Aorta (tissue), 5 donors: ENCODE data around the gene IDH3A. TPM values are rescaled to one million over a fixed set of nuclear protein-coding genes. Genes with fewer than 3 reads are reported as not detected.

Experiments
- ATAC-seq: fragments of 200-7000 bp; cut with Tn5 transposase; one replicate; pipeline ENCODE4 v1.9.1; 2022; ENCODE audit warnings: moderate library complexity; ENCODE audit not compliant: low FRiP score
- DNase-seq, 2 donors: peaks; one replicate each; pipeline ENCODE4 v3.0.0-alpha.2; 2020
- H3K27ac ChIP-seq, 2 donors: one replicate each; pipeline ENCODE4 v1.5.1; 2013; ENCODE audit warnings: low read length in 2 of 2, mild to moderate bottlenecking in 2 of 2, moderate library complexity in 2 of 2, control low read depth in 1 of 2, inconsistent platforms in 1 of 2, low read depth in 1 of 2
- H3K27me3 ChIP-seq, 2 donors: one replicate each; pipeline ENCODE4 v1.6.1; 2013; ENCODE audit warnings: control low read depth in 1 of 2, low read length in 1 of 2, mild to moderate bottlenecking in 1 of 2, moderate library complexity in 1 of 2; ENCODE audit not compliant: insufficient read depth in 2 of 2, control insufficient read depth in 1 of 2
- H3K36me3 ChIP-seq, 2 donors: one replicate each; pipeline ENCODE4 v1.6.1; 2013; ENCODE audit warnings: control low read depth in 1 of 2, low read length in 1 of 2, mild to moderate bottlenecking in 1 of 2; ENCODE audit not compliant: insufficient read depth in 2 of 2, control insufficient read depth in 1 of 2
- H3K4me1 ChIP-seq, 2 donors: one replicate each; pipeline ENCODE4 v1.6.1; 2013; ENCODE audit warnings: low read length in 2 of 2, control low read depth in 1 of 2, mild to moderate bottlenecking in 1 of 2, moderate library complexity in 1 of 2; ENCODE audit not compliant: insufficient read depth in 2 of 2, control insufficient read depth in 1 of 2
- H3K4me3 ChIP-seq, 2 donors: one replicate each; pipeline ENCODE4 v1.5.1; 2013; ENCODE audit warnings: low read length in 2 of 2, control low read depth in 1 of 2, mild to moderate bottlenecking in 1 of 2
- H3K9me3 ChIP-seq: one replicate; pipeline ENCODE4 v1.6.1; 2013; ENCODE audit warnings: mild to moderate bottlenecking, low read length; ENCODE audit not compliant: control insufficient read depth
- WGBS, 2 donors: extraction: QIAGEN DNeasy Blood & Tissue Kit; methylation state at CpG; one replicate each; pipeline ENCODE4 v1.1.7; 2013; 5-methylcytosine and 5-hydroxymethylcytosine counted together
- intact Hi-C, 2 donors: fragments of 100-400 bp; cut with DNase I; formaldehyde crosslinking; loops; one replicate each; pipeline versions ENCODE4 v1.14.2 to v1.15.0; 2022
- polyA plus RNA-seq, 2 donors: library from polyadenylated mRNA; stranded (reverse); fragments of 200-250 nt; gene quantifications; one replicate each; pipeline ENCODE4 v1.2.3, GENCODE V29; 2013
- total RNA-seq, 2 donors: library from RNA; stranded (reverse); fragmentation: NEBNext Ultra II Directional; extraction: Animal tissue kit (Norgen Biotek cat#: 25700); gene quantifications; one replicate each; pipeline ENCODE4 v1.2.1, GENCODE V29; 2021
- donor health status: healthy with polysubstance abuse.
- donor health status: Bipolar disorder and iron deficiency.
- donor health status: DM: no; HTN: no; CAD: no.
- donor health status: DM: no; HTN: no; CAD: no.
- donor health status: DM: yes; HTN: yes; CAD: no.

Gene IDH3A
- total and polyA plus RNA-seq, 4 donors: 36.7 to 99.3 (median 64.5) TPM

- Histone ChIP-seq H3K27ac (no peak overlapping the region), H3K4me1 (no peaks in the 10 kb centered on the region), H3K9me3 (no peaks in the 10 kb centered on the region), H3K4me3 (no peak overlapping the region), H3K36me3 (no peaks in the 10 kb centered on the region), H3K27me3 (no peaks in the 10 kb centered on the region)
- intact Hi-C loops: no loop called here
- 95 to 97% methylated on average over 6 of the region's 6 CpGs for WGBS, 2 donors
- ATAC-seq (no peak), DNase-seq (no peak)
Observed at GRCh38 chr15:78213425-78213750, 64.2 kb downstream of the IDH3A start.

DNA sequence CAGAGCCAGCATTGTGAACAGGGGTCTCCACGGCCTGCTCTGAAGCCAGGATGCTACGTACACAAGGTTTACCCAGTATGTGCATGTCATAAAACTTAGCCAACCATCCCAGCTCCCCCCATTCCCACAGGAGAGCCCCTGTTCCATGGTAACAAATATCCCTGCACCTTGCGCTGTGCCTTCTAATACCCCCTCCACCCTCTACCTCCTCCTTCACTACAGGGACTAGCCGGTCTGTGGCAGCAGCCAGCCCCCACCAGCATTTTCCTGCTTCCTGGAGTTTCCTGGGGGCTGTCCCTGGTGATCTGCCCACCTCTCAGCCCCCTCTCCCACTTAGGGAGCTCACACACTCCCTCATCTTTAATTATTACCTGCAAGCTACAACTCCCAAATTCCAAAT is 64.8 kb downstream of the IDH3A start:
- intact Hi-C loops: no loop called here
- 94% methylated on average over 4 of the region's 4 CpGs for whole genome bisulfite sequencing, 2 donors
- no peaks in the 10 kb centered on the region for H3K9me3 ChIP-seq
- H3K4me1 ChIP-seq: no peaks in the 10 kb centered on the region
- no peak overlapping the region for H3K27ac ChIP-seq
- H3K4me3 ChIP-seq: no peak overlapping the region
- DNase-seq (no peak), ATAC-seq (no peak)
- H3K27me3 ChIP-seq: no peaks in the 10 kb centered on the region
- H3K36me3 ChIP-seq: no peaks in the 10 kb centered on the region

GRCh38 chr15:78216276-78217104 is 67.3 kb downstream of the IDH3A start:
- no peaks in the 10 kb centered on the region for H3K27me3 ChIP-seq
- no peaks in the 10 kb centered on the region for H3K36me3 ChIP-seq
- intact Hi-C loops: no loop called here
- peak; percentile 50 for ATAC-seq
- H3K9me3 ChIP-seq: no peaks in the 10 kb centered on the region
- WGBS, 2 donors: 78 to 84% methylated on average over 7 of the region's 7 CpGs
- no peaks in the 10 kb centered on the region for H3K4me1 ChIP-seq
- H3K4me3 ChIP-seq: no peak overlapping the region
- no peak overlapping the region for H3K27ac ChIP-seq
- DNase-seq: no peak

GRCh38 chr15:78220713-78221112 is 71.6 kb downstream of the IDH3A start:
- H3K36me3 ChIP-seq: no peaks in the 10 kb centered on the region
- H3K4me3 ChIP-seq: no peak overlapping the region
- ATAC-seq (no peak), DNase-seq (no peak)
- 79 to 80% methylated on average over 1 of the region's 1 CpG for WGBS, 2 donors
- intact Hi-C loops: no loop called here
- no peak overlapping the region for H3K27ac ChIP-seq
- no peaks in the 10 kb centered on the region for H3K27me3 ChIP-seq
- H3K9me3 ChIP-seq: no peaks in the 10 kb centered on the region
- H3K4me1 ChIP-seq: no peaks in the 10 kb centered on the region

Other genes starting within 250 kb of the IDH3A start
- 100 to 1,000 TPM in 1 of 2 donors, 10 to 100 TPM in 1; 49.0 to 109 TPM for gene TBC1D2B, start 71.7 kb upstream of the IDH3A start, total RNA-seq
- gene TBC1D2B, start 71.7 kb upstream of the IDH3A start, polyA plus RNA-seq: 10 to 100 TPM in 1 of 2 donors, 1 to 10 TPM in 1; 9.8 to 57.5 TPM
- gene SH2D7, start 56.8 kb upstream of the IDH3A start, total RNA-seq: not detected
- gene SH2D7, start 56.8 kb upstream of the IDH3A start, polyA plus RNA-seq: 1 to 10 TPM in 1 of 2 donors, not detected in 1; 1.0 TPM
- gene CIB2, start 17.9 kb upstream of the IDH3A start, total RNA-seq: 1 to 10 TPM; 6.3 to 6.9 TPM
- 1 to 10 TPM; 8.4 to 9.1 TPM for gene CIB2, start 17.9 kb upstream of the IDH3A start, polyA plus RNA-seq
- not detected for gene ACSBG1, start 85.2 kb downstream of the IDH3A start, total RNA-seq
- gene ACSBG1, start 85.2 kb downstream of the IDH3A start, polyA plus RNA-seq: under 1 TPM; 0.18 to 0.25 TPM
- 10 to 100 TPM; 20.2 to 53.0 TPM for gene DNAJA4, start 115.2 kb downstream of the IDH3A start, total RNA-seq
- gene DNAJA4, start 115.2 kb downstream of the IDH3A start, polyA plus RNA-seq: 10 to 100 TPM; 12.0 to 17.0 TPM
- 10 to 100 TPM; 41.4 to 48.3 TPM for gene SKIC8, start 150.2 kb downstream of the IDH3A start, total RNA-seq
- 10 to 100 TPM; 61.1 to 65.2 TPM for gene SKIC8, start 150.2 kb downstream of the IDH3A start, polyA plus RNA-seq
- 1 to 10 TPM in 1 of 2 donors, not detected in 1; 1.9 TPM for gene CRABP1, start 191.0 kb downstream of the IDH3A start, total RNA-seq
- gene CRABP1, start 191.0 kb downstream of the IDH3A start, polyA plus RNA-seq: not detected